HG03066 (cell line): ENCODE data around the gene OLA1.

ENCODE experiments used
- ATAC-seq: cut with Tn5 transposase; IDR thresholded peaks from one replicate; pipeline ENCODE4 v1.9.1; 2021; ENCODE audit warnings: low read depth; ENCODE audit not compliant: unreplicated experiment

Gene OLA1

DNA sequence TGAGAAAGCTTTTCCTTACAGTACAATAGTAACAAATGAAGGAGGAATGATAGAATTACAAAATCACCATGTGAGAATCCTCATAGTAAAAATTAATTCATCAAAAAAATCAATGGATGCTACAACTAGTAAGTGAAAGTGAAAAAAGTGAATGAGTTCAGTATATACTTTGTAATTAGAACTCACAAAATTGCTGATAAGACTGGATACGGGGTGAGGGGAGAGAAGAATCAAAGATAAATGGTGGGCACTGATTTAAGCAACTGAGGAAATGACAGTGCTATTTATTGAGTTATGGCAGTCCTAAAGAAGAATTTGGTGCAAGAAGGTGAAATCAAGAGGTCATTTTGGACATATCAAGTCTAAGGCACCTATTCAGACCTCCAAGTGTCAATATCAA, 20.6 kb downstream of the OLA1 start:
- ATAC-seq: no peak

DNA sequence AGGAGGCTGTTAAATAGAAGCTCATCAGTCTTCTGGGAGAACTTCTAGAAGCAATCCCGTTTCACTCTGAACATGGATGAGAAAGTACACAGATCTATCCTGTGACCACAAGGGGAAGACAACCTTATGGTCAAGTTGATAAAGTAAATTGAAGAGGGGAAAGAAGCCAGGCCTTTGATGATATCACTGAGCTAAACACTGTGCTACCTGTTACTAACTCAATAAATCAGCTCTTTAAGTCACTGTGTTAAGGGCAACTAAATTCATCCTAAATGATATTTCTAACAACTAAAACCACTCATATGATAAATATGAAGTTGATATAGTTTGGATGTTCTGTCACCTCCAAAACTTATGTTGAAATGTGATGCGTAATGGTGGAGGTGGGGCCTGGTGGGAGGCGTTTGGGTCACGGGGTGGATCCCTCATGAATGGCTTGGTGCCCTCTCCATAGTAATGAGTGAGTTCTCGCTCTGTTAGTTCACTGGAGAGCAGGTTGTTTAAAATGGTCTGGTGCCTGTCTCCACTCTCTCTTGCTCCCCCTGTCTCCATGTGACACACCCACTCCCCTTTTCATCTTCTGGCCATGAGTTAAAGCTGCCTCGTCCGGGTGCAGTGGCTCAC, 23.6 kb downstream of the OLA1 start:
- no peak for ATAC-seq

DNA sequence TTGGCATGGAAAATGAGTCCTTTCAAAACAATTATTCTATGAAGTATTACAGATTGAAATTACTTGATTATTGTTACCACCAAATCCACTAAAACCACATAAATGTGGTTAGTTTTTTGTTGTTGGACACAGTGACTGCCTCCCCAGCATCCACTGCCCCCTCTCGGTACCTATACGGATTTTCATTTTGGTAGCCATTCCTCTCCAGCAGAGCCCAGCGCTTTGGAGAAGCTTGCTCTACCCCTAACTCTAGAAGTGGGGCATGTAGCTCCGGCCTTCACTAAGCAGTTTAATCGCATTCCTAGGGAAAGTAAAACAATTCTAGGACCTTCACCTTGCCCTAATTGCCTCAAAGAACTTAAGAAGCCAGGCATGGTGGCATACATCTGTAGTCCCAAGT, 24.2 kb downstream of the OLA1 start:
- ATAC-seq: no peak

DNA sequence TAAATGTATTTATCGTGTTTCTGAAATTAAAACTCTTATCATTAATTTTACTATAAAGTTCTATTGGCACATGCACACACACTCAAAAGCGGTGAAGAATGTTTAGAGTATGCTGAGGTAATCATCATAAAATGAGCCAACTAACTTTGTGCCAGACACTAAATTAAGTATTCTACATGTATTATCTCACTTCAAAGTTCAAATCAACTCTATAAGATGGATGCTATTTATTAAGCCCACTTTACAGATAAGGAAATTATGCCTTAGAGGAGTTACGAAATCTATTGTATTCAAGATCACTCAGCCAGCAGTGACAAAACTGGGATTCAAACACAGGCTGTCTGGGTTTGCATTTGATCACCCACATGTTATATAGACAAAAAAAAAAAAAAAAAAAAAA, 24.9 kb downstream of the OLA1 start:
- ATAC-seq: no peak

DNA sequence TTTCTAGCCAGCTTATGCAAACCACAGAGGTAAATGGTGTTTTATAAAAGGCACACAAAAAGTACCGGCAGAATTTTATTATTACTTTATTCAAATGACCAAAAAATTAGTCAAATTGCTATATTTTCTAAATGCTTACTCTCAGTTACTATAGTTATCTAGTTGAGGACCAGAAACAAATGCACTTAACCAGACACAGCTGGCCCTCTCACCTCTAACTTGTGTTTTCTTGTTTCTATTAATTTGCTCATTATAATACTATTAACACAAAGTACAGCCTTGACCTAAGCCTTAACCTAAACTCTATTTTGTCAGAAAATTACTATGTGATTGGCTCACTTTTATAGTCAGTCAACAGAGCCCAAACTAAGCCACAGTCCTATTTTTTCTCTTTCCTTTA, 26.2 kb downstream of the OLA1 start:
- ATAC-seq: no peak

DNA sequence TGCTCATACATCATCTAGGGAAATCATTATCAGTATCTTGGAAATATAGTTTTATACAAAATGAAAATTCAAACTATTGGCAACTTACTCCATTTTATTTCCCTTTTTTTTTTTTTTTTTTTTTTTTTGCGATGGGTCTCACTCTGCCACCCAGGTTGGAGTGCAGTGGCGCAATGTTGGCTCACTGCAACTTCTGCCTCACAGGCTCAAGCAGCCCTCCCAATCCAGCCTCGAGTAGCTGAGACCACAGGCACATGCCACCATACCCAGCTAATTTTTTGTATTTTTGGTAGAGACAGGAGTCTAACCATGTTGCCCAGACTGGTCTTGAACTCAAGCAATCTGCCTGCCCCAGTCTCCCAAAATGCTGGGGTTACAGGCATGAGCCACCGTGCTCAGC, 29.0 kb downstream of the OLA1 start:
- ATAC-seq: no peak

DNA sequence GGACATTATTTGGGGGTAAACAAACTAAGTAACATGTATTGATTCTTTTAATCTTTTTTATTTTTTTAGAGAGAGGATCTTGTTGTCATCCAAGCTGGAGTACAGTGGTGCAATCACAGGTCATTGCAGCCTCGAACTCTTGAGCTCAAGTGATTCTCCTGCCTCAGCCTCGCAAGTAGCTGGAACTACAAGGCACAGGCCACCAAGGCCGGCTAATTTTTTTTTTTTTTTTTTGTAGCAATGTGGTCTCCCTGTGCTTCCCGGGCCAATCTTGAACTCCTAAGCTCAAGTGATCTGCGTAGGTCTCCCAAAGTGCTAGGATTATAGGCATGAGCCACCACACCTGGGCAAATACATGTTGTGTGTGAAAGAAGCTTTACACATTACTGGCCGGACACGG, 29.6 kb downstream of the OLA1 start:
- no peak for ATAC-seq

DNA sequence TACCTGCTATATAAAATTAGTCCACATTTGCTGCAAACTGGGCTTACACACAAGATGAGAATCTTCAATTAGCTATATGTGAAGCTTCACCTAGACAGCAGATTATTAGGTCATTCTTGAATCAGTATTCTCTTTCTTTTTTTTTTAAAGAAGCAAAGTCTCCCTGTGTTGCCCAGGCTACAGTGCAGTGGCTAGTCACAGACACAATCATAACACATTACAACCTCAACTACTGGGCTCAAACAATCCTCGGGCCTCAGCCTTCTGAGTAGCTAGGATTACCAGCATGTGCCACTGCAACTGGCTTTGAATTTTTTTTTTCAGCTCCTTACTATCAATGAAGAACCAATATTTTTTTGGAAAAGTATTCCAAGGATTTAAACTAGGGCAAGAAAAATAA, 30.5 kb downstream of the OLA1 start:
- no peak for ATAC-seq

DNA sequence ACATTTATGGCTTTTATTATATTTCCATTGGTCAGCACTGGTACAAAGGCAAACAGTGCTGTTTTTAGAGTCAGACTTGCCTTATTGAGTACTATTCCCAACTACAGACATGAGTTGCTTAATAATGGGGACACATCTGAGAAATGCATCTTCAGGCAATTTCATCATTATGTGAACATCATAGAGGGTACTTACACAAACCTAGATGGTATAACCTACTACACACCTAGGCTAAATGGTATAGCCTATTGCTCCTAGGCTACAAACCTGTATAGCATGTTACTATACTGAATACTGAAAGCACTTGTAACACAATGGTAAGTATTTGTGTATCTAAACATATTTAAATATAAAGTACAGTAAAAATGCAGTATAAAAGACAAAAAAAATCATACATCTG, 36.4 kb downstream of the OLA1 start:
- no peak for ATAC-seq

DNA sequence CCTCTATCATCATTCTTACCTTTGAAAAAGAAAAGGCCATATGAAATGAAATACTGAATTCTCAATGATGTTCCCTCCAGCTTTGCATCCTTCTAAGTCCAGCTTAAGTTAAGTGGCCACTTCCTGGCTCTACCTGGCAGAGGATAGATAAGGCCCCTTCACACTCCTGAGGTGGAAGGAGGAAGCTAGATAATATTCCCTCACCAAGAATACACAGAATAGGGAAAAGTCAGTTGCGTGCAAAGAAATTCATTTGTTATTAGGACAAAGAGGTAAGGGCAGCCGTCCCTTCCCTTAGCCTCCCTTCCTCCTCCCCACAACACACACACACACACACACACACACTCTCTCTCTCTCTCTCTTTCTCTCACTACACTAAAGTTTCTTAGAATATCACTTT, 37.5 kb downstream of the OLA1 start:
- no peak for ATAC-seq

DNA sequence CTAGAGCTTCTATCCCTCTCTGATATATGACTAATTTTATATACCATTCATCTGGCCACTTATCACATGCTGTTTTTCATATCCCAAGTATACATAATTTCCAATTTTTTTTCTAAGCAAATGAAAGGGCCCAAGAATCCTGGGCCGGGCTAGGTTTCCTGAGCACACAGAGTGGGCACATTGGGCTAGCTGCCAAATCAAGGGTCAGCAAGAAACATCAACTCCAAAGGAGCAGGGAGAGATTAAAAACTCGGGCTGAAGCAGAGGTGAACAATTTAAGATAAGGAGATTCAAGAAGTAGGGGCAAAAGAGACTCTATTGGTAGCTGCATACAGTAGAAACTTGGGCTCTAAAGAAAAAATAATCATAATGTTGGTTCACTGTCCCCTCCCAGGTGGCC, 39.0 kb downstream of the OLA1 start:
- no peak for ATAC-seq

DNA sequence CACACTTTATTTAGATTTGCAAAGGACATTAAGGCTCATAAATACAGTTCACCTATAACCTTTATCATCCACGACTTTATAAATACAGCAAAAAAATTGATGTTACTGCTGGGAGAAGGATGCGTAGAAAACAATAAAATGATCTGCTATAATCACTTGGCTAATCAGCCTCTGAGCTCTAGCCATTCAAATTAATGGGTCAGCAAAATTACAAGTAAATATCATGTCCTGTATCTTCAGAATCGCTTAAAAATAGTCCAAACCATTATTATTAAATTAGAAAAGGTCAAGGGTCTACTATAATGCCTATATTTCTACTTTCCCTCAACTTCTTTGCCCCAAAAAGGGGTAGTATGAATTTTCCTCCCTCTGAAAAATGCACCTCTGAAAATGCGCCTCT, 40.3 kb downstream of the OLA1 start:
- no peak for ATAC-seq

DNA sequence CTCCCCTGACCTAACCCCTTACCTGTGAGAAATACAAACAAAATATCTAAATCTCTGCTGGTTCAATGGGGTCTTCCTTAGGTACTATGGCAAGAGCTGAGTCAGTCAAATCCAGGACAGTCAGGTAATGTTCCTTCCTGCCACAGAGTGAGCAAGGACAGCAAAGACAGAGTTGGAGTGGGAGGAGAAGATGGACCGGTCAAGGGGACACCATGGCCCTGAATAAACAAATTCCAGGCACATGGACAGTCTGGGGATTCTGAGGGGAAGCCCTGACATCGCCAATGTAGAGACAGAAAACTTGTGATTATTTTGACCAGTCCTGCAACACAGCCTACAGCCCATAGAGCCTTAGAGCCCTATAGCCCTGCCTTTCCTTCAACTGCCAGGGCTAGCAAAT, 42.8 kb downstream of the OLA1 start:
- no peak for ATAC-seq

DNA sequence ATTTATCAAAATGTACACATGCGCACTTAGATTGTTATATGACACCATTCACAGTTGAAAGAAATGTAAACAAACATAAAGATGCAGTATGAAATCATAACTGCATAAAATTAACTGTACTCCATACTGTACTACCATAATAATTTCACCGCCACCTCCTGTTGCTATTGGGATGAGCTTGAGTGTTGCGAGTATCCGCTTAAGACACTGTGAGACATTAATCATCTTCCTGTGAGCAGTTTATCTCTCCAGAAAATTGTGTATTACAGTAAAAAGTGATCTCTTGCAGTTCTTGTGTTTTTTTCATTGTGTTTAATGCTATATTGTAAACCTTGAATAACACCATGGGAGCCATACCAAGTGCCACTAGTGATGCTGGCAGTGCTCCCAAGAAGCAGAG, 46.1 kb downstream of the OLA1 start:
- no peak for ATAC-seq

DNA sequence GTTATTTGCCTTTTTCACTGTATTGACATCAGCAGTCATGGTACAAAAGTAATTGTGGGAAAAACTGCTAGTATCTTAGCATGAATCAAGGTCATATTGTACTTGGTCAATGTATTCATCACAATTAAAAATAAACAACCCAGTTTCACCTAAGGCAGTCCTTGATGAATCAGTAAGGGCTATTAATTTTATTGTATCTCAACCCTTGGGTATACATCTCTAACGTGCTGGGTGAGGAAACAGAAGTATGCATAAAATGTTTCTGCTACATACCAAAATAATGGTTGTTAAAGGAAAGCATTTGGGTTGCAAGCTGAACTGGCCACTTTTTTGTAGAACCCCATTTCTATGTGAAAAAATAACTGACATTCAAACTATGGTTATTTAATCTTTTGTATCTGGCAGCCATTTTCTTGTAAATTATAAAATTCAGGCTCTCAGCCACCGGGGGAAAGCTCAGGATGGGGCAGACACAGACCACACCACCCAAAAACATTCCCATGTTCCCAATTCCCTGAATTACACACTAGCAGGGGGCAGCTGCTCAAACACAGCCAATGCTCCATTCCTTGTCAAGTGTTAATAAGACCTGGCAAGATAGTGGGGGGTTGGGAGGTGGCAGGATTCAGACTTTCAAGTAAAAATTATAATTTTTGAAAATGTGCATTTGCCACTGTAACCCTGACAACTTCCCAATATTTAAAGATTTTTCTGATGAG, 49.3 kb downstream of the OLA1 start:
- ATAC-seq: no peak

DNA sequence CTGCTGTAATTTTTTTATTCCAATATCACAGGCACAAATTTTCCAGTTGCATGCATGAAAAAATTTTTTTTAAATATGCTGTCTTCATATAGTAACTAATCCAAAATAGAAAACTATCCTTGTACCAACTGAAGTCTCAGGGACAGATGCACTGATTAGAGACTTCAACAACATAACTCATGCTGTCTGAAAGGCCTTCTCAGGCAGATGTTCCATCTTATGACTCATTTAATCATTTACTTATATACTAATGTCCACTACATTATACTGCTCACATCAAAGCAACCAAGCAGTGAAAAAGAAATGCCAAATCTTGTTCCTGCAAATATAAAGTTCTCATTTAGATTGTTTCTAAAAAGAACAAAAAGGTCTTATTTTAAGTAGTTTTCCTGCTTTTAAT, 53.1 kb downstream of the OLA1 start:
- no peak for ATAC-seq

DNA sequence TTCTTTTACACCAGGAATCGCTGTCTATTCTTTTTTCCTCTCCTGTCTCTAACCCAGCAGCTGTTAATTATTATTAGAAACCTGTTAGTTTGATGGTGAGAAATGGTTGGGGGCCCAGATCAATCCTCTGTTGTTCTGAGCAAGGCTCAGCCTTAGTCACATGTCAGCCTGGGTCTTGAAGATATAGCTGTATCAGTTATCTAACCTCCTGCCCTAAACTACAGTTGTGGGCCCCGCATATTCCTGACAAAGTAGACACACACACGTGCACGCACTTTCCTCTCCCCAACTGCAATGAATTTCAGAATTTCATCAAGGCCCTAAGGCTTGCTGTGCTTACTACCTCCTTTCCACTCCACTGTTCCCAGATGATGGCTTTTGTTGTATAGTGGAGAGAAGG, 54.6 kb downstream of the OLA1 start:
- no peak for ATAC-seq

DNA sequence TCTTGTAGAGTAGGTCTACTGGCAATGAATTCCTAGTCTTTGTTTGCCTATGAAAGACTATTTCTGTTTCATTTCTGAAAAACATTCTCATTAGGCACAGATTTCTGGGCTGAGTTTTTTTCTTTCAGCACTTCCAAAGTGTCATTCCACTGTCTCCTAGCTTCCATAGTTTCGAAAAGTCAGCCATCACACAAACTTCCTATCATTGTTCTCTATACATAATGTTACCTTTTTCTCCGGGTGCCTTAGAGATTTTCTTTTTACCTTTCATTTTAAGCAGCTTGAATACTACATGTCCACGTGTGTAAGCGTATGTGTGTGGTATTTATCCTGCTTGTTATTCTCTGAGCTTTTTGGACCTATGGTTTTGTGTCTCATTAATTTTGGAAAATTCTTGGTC, 55.7 kb downstream of the OLA1 start:
- ATAC-seq: no peak

DNA sequence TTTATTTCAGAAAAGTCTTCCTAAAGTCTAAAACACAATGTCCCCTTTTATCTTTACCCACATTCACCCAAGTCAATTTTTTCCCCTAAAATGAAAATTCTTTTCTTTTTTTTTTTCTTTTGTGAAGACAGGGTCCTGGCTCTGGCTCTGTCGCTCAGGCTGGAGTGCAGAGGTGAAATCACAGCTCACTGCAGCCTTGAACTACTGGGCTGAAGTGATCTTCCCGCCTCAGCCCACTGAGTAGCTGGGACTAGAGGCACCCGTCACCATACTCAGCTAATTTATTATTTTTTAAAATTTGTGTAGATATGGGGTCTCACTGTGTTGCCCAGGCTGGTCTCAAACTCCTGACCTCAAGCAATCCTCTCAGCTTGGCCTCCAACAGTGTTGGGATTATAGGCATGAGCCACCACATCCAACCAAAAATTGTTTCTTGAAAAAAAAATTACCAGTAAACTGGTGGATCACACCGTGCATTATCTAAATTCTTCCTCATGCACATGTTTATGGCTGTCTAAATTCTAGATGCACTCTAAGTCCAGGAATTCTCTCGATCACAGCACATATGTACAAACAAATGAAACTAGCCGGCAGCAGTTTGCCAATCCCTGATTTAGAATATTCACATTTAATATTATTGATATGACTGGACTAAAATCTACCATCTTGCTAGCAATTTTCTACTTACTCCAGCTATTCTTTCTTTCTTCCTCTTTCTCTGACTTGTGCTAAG, 56.8 kb downstream of the OLA1 start:
- ATAC-seq: no peak

DNA sequence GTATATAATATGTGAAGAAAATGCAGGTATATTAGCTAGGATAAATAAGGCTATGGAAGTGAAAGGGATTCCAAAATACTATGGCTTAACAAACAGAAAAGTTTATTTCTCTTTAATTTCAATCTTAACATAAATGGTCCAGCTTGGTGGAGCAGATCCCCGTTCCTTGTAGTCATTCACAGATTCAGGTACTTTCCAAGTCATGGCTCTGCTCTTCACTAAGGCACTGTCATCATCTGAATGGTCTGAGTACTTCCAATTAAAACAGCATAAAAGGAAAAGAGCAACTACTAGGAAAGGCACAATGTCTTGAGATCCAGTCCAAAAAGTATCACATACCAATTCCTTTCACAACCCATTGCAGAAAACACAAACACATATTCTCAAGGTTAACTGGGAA, 63.4 kb downstream of the OLA1 start:
- no peak for ATAC-seq

DNA sequence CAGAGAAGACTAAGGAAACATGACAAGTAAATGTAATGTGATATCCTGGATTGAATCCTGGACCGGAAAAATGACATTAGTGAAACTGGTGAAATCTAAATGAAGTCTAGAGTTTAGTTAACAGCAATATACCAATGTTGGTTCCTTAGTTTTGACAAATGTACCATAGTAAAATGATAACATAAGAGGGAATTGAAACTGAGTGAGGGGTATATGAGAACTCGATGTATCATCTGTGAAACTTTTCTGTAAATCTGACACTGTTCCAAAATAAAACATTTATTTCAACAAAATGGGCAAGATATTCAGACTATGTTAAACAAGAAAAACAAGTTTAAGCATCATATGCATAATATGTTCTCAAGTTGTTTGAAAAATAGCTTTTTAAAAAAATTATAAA, 63.8 kb downstream of the OLA1 start:
- ATAC-seq: no peak

DNA sequence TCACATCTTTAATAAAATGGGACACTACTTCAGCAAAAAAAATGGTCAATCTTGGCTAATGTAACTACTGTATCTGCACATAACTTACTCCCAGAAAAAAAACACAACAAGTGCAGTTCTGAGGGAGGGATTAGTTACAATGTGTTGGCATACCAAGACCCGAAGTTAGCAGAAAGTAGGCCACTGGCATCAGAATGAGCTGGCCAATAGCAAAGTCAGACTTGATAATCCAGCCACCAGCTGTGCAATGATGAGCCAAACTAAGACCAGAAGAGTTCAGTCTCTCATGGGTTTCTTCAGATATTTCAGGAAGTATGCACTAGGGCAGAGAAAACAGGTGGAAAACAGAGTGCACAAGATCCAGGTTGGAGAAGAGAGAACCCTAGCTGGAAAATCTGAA, 65.3 kb downstream of the OLA1 start:
- no peak for ATAC-seq
